ENCODE data around the gene DAB2IP. TPM values are rescaled to one million over a fixed set of nuclear protein-coding genes. Genes with fewer than 3 reads are reported as not detected.

The DAB2IP gene
- total RNA-seq, 1 donor from 2014 or later, result 71.6 TPM

DNA sequence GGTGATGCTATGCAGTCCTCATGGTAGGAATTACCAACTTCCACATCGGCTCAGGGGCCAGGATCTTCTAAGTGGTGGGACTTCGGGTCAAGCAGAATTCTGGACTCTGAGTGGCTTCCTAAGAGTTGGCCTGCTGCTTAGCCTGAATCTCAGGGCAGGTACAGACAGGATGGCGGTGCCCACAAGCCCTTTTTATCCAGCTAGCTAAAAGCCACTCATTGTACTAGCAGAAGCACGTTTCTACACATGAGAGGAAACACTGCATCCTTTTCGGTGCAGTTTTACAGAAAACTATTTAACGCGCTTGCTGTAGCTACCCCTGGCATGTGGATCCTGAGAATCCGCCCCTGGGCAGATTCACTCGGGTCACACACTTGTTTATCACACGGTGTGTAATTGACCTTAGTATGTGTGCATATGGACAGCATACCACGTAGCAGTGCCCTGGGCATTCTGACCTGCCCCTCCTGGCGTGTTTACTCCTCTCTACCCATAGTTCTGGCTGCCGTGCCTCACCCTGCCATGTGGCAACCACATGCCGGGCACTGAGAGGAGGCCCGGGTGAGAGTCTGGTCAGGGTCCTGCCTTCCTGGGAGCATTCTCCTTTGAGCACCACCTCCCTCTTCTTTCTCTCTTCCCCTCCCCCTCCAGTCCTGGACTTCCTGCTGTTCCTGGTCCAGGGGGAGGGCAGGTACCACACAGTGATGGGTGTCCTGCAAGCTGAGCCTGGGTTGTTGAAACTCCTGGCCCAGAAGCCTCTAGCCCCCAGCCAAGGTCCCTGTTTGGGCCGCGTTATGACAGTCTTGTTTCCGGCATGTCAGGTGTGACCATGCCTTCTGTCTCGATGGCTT is 65.9 kb downstream of the DAB2IP start:
- H3K36me3 ChIP-seq, result no peaks in the 10 kb centered on the region
- peaks cover 2 to 18% of the 10 kb centered on the region in 2 donors for H3K4me1 ChIP-seq
- H3K9me3 ChIP-seq, result no peaks in the 10 kb centered on the region
- H3K27me3 ChIP-seq, result no peaks in the 10 kb centered on the region
- TF ChIP-seq CTCF (IDR thresholded peaks at IDR 0.05), result no peak
- H3K27ac ChIP-seq, result no peak overlapping the region
- H3K4me3 ChIP-seq, result no peak overlapping the region
- intact Hi-C loops (cut with DNase I), result no loop called here
- no peak for DNase-seq (ENCODE audit: low spot score in 2 of 2)

GRCh38 chr9:121718084-121718483 is 66.7 kb downstream of the DAB2IP start:
- H3K4me1 ChIP-seq, result peaks cover 6 to 22% of the 10 kb centered on the region in 2 donors

DNA sequence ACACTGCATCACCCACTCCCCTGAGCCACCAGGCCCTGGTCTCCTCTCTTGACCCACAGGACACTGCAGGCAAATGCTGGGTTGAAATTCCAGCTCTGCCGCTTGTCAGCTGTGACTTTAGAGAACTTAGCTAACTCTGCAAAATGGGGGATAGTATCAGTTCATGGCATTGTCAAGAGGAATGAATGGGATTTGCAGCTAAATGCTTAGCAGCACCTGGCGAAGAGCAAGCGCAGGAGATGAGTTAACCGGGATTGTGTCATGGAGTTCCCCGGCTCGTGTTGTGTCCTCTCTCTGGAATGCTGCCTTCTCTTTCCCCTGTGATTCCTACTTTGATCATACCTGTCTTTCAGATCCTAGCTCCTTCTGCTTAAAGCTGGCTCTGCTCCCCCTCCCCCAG is 67.1 kb downstream of the DAB2IP start:
- H3K36me3 ChIP-seq, result no peaks in the 10 kb centered on the region
- intact Hi-C loops (cut with DNase I), result no loop called here
- no peak overlapping the region for H3K27ac ChIP-seq
- H3K4me3 ChIP-seq, result no peak overlapping the region
- no peak for TF ChIP-seq CTCF (IDR thresholded peaks at IDR 0.05)
- H3K4me1 ChIP-seq, result peaks cover 6 to 24% of the 10 kb centered on the region in 2 donors
- no peaks in the 10 kb centered on the region for H3K27me3 ChIP-seq
- no peaks in the 10 kb centered on the region for H3K9me3 ChIP-seq
- no peak for DNase-seq (ENCODE audit: low spot score in 2 of 2)

More at GRCh38 chr9:121718084-121718483, 66.7 kb downstream of the DAB2IP start:
- no peaks in the 10 kb centered on the region for H3K9me3 ChIP-seq
- no peak overlapping the region for H3K27ac ChIP-seq
- H3K27me3 ChIP-seq, result no peaks in the 10 kb centered on the region
- no peak for DNase-seq (ENCODE audit: low spot score in 2 of 2)
- no peak for TF ChIP-seq CTCF (IDR thresholded peaks at IDR 0.05)
- intact Hi-C loops (cut with DNase I), result no loop called here
- H3K36me3 ChIP-seq, result no peaks in the 10 kb centered on the region
- peak overlapping the region in 1 of 2 donors; percentile 14 for H3K4me3 ChIP-seq

DNA sequence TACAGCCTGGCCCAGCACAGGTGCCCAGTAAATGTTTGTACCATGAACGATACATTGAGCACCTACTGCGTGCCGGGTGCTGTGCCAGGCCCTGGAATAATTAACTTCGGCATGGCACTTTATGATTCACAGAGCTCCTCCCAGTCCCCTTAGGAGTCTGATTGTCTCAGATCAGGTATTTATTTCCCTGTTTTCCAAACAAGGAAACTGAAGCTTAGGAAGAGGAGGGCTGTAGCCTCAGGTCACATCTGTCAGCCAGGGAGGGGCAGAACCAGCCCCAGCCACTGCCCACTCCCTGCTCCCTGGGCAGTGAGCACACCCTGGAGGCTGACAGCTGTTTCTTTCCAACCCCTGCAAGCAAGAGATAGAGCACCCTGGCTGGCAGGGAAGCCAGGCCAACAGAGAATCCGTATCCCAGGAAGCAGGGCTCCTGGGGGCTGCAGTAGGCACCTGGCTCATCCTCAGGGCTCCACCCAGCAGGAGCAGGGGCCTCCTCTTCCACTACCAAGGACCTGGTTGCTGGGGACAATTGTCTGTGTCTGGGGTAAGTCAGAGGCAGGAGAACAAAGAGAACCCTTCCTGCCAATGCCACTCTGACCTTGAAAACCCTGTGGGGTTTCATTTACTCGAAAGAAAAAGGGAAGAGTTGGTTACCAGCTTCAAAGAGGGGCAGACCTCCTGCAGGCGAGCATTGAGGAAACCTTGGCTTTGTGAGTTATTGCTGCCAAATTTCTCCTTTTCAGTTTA is 69.0 kb downstream of the DAB2IP start:
- H3K4me1 ChIP-seq, result peaks cover 9 to 39% of the 10 kb centered on the region in 2 donors
- no peak for TF ChIP-seq CTCF (IDR thresholded peaks at IDR 0.05)

DNA sequence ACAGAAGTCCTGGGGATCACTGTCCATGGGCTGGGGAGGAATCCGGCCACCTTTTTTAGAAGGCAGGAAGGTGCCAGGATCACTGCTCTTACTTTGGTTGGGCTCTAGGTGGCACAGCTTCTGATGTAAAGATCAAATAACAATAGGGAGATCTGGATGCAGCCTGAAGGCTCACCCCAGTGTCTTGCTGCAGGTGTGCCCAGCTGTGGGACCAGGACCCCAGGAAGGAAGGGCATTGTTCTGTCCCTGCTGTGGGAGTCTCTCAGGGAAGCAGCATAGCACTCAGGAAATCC is 69.6 kb downstream of the DAB2IP start:
- Histone ChIP-seq H3K27me3 (no peaks in the 10 kb centered on the region), H3K4me3 (no peak overlapping the region), H3K36me3 (no peaks in the 10 kb centered on the region), H3K9me3 (no peaks in the 10 kb centered on the region), H3K4me1 (peaks cover 11 to 41% of the 10 kb centered on the region in 2 donors), H3K27ac (peak overlapping the region in 1 of 2 donors; percentile 34)
- intact Hi-C loops (cut with DNase I), result no loop called here
- no peak for TF ChIP-seq CTCF (IDR thresholded peaks at IDR 0.05)
- DNase-seq (ENCODE audit: low spot score in 2 of 2), result no peak

More for the DNA sequence above, 69.0 kb downstream of the DAB2IP start:
- no peak for DNase-seq (ENCODE audit: low spot score in 2 of 2)
- H3K36me3 ChIP-seq, result no peaks in the 10 kb centered on the region
- H3K27ac ChIP-seq, result peak overlapping the region; percentile 34 to 37
- H3K4me3 ChIP-seq, result no peak overlapping the region
- H3K9me3 ChIP-seq, result no peaks in the 10 kb centered on the region
- intact Hi-C loops (cut with DNase I), result no loop called here
- no peaks in the 10 kb centered on the region for H3K27me3 ChIP-seq
